H1 (cell line): ENCODE measurements around the gene RHOV. TPM values are rescaled to one million over a fixed set of nuclear protein-coding genes. Genes with fewer than 3 reads are reported as not detected.
A peak's percentile ranks its signal among the peaks of the same experiment; 100 is the strongest.

Source experiments
- CTCF ChIA-PET: fragments of 300-600 bp; sonication (Branson Sonifier 250); formaldehyde crosslinking; loops from one replicate; lab custom pipeline; 2021; ENCODE audit not compliant: partially characterized antibody; lab: Charles Lee
- POLR2A ChIA-PET: fragments of 300-600 bp; sonication (Branson Sonifier 250); formaldehyde crosslinking; loops from one replicate; lab custom pipeline; 2021; ENCODE audit warnings: inconsistent platforms; ENCODE audit not compliant: partially characterized antibody; lab: Charles Lee
- DNase-seq, 2 experiments: peaks; one replicate each; pipeline versions ENCODE4 v3.0.0 to v3.0.0-alpha.2; 2010 to 2022; ENCODE audit warnings: low spot score in 2 of 2, low read depth in 1 of 2, mixed read lengths in 1 of 2
- FAIRE-seq: peaks from 2 replicates; lab custom pipeline; 2011; peaks lifted over from hg19 to GRCh38; lab: Jason Lieb, UNC
- H2AFZ ChIP-seq: 2 replicates; pipeline ENCODE4 v1.8.1; 2012; ENCODE audit warnings: low read length, inconsistent platforms
- H2AK5ac ChIP-seq: 2 replicates; pipeline ENCODE4 v1.6.1; 2013; ENCODE audit warnings: low read depth, low read length
- H2BK120ac ChIP-seq: replicated peaks from 2 replicates; pipeline ENCODE3; 2013; ENCODE audit warnings: low read depth, low read length, inconsistent platforms
- H2BK12ac ChIP-seq: 2 replicates; pipeline ENCODE4 v1.6.1; 2013; ENCODE audit warnings: low read depth, low read length
- H2BK15ac ChIP-seq: 2 replicates; pipeline ENCODE4 v1.6.1; 2013; ENCODE audit warnings: low read length
- H2BK20ac ChIP-seq: 2 replicates; pipeline ENCODE4 v1.6.1; 2013; ENCODE audit warnings: low read length
- H2BK5ac ChIP-seq: 2 replicates; pipeline ENCODE4 v1.6.1; 2013; ENCODE audit warnings: low read depth, low read length
- H3K14ac ChIP-seq: 2 replicates; pipeline ENCODE4 v1.6.1; 2013; ENCODE audit warnings: inconsistent platforms; ENCODE audit not compliant: insufficient read length
- H3K18ac ChIP-seq: 2 replicates; pipeline ENCODE4 v1.6.1; 2013; ENCODE audit warnings: low read length; ENCODE audit errors: extremely low read depth
- H3K23ac ChIP-seq: 2 replicates; pipeline ENCODE4 v1.6.1; 2013; ENCODE audit warnings: inconsistent platforms; ENCODE audit not compliant: insufficient read length
- H3K23me2 ChIP-seq: 2 replicates; pipeline ENCODE4 v1.6.1; 2013; ENCODE audit warnings: low read depth, low read length
- H3K27ac ChIP-seq: 2 replicates; pipeline ENCODE4 v1.6.1; 2011; ENCODE audit warnings: low read depth, low read length, inconsistent platforms
- H3K27me3 ChIP-seq, 4 experiments: replicated peaks in 1 of 4; 1 replicate in 1 of 4; 2 replicates in 3 of 4; pipeline versions ENCODE4 v1.6.1 to v1.8.1; 2011 to 2013; ENCODE audit warnings: low read length in 3 of 4, mild to moderate bottlenecking in 3 of 4, inconsistent platforms in 2 of 4, mixed read lengths in 2 of 4, moderate library complexity in 1 of 4; ENCODE audit not compliant: control insufficient read depth in 3 of 4, insufficient read depth in 3 of 4; ENCODE audit errors: extremely low read depth in 1 of 4
- H3K36me3 ChIP-seq, 4 experiments: 2 replicates each; pipeline versions ENCODE4 v1.6.1 to v1.8.1; 2011 to 2013; ENCODE audit warnings: mild to moderate bottlenecking in 4 of 4, low read length in 3 of 4, moderate library complexity in 2 of 4, control low read depth in 1 of 4, inconsistent platforms in 1 of 4; ENCODE audit not compliant: insufficient read depth in 4 of 4, control insufficient read depth in 2 of 4
- H3K4ac ChIP-seq: replicated peaks from 2 replicates; pipeline ENCODE3; 2013; ENCODE audit warnings: low read length, low read depth, mixed read lengths, inconsistent platforms; ENCODE audit not compliant: insufficient read length
- H3K4me1 ChIP-seq, 4 experiments: replicated peaks in 1 of 4; 1 replicate in 1 of 4; 2 replicates in 3 of 4; pipeline versions ENCODE4 v1.6.1 to v1.8.1; 2011 to 2013; ENCODE audit warnings: low read length in 3 of 4, inconsistent platforms in 2 of 4, mixed read lengths in 1 of 4; ENCODE audit not compliant: insufficient read depth in 4 of 4, control insufficient read depth in 3 of 4
- H3K4me2 ChIP-seq, 2 experiments: 2 replicates each; pipeline versions ENCODE4 v1.6.1 to v1.8.1; 2011 to 2013; ENCODE audit warnings: low read depth in 2 of 2, low read length in 2 of 2, control low read depth in 1 of 2, inconsistent platforms in 1 of 2, mild to moderate bottlenecking in 1 of 2; ENCODE audit not compliant: insufficient read depth in 1 of 2
- H3K4me3 ChIP-seq, 4 experiments: fragments of 200-600, 300-600 bp in 1 of 4; sonication (generic), shearing (Covaris generic), sonication (Bioruptor Twin) in 1 of 4; 2 replicates each; pipeline versions ENCODE4 v1.5.1 to v1.8.1; 2011 to 2016; ENCODE audit warnings: low read length in 4 of 4, low read depth in 3 of 4, control low read depth in 2 of 4, inconsistent platforms in 2 of 4, mild to moderate bottlenecking in 2 of 4, mixed read lengths in 1 of 4, moderate library complexity in 1 of 4; ENCODE audit not compliant: insufficient read depth in 2 of 4; ENCODE audit errors: extremely low read depth in 1 of 4
- H3K56ac ChIP-seq: replicated peaks from 2 replicates; pipeline ENCODE3; 2013; ENCODE audit warnings: low read depth, mild to moderate bottlenecking, mixed read lengths, low read length, inconsistent platforms; ENCODE audit not compliant: insufficient read length
- H3K79me1 ChIP-seq: 2 replicates; pipeline ENCODE4 v1.6.1; 2013; ENCODE audit warnings: low read depth, low read length, control low read depth
- H3K79me2 ChIP-seq, 2 experiments: 2 replicates each; pipeline versions ENCODE4 v1.6.1 to v1.8.1; 2012 to 2013; ENCODE audit warnings: low read length in 2 of 2, mild to moderate bottlenecking in 2 of 2, inconsistent platforms in 1 of 2; ENCODE audit not compliant: insufficient read depth in 2 of 2, control insufficient read depth in 1 of 2
- H3K9ac ChIP-seq, 4 experiments: replicated peaks in 1 of 4; 1 replicate in 1 of 4; 2 replicates in 3 of 4; pipeline versions ENCODE4 v1.6.1 to v1.8.1; 2011 to 2013; ENCODE audit warnings: low read depth in 3 of 4, low read length in 3 of 4, control low read depth in 2 of 4, mild to moderate bottlenecking in 2 of 4, moderate library complexity in 2 of 4, inconsistent platforms in 1 of 4; ENCODE audit errors: extremely low read depth in 1 of 4
- H3K9me3 ChIP-seq, 2 experiments: 2 replicates each; pipeline versions ENCODE4 v1.6.1 to v1.8.1; 2012 to 2013; ENCODE audit warnings: mild to moderate bottlenecking in 2 of 2, moderate library complexity in 2 of 2, control low read depth in 1 of 2, inconsistent platforms in 1 of 2, low read depth in 1 of 2, low read length in 1 of 2, mixed read lengths in 1 of 2; ENCODE audit not compliant: insufficient read depth in 2 of 2
- H4K20me1 ChIP-seq, 2 experiments: replicated peaks in 1 of 2; 2 replicates each; pipeline versions ENCODE3 to v1.8.1; 2011 to 2013; ENCODE audit warnings: inconsistent platforms in 2 of 2, low read length in 2 of 2, mild to moderate bottlenecking in 1 of 2; ENCODE audit not compliant: insufficient read depth in 2 of 2, control insufficient read depth in 1 of 2
- H4K5ac ChIP-seq: 2 replicates; pipeline ENCODE4 v1.6.1; 2013; ENCODE audit warnings: low read length, low read depth, mixed read lengths, inconsistent platforms; ENCODE audit not compliant: insufficient read length
- H4K8ac ChIP-seq: 2 replicates; pipeline ENCODE4 v1.8.0; 2013; ENCODE audit warnings: mild to moderate bottlenecking, moderate library complexity, low read length, inconsistent platforms; ENCODE audit not compliant: insufficient read depth; ENCODE audit errors: extremely low read depth
- H4K91ac ChIP-seq: replicated peaks from 2 replicates; pipeline ENCODE3; 2013; ENCODE audit warnings: low read length, mixed read lengths, inconsistent platforms; ENCODE audit not compliant: insufficient read length
- BACH1 ChIP-seq: IDR thresholded peaks from 2 replicates; pipeline ENCODE4 v1.6.1; 2012; ENCODE audit warnings: low read length, improper control_type of control experiment
- HDAC2 ChIP-seq, 2 experiments: fragments of 300-600 bp in 1 of 2; sonication (generic) in 1 of 2; IDR thresholded peaks; 2 replicates each; pipeline ENCODE4 v1.6.1; 2011 to 2012; ENCODE audit warnings: low read depth in 2 of 2, low read length in 2 of 2, mild to moderate bottlenecking in 2 of 2, moderate library complexity in 2 of 2, borderline replicate concordance in 1 of 2, inconsistent platforms in 1 of 2
- JUN ChIP-seq: IDR thresholded peaks from 2 replicates; pipeline ENCODE4 v1.6.1; 2011; ENCODE audit warnings: low read depth, mild to moderate bottlenecking, improper control_type of control experiment, low read length
- NANOG ChIP-seq: IDR thresholded peaks from 2 replicates; pipeline ENCODE4 v1.6.1; 2011; ENCODE audit warnings: low read length, low read depth, mild to moderate bottlenecking, inconsistent platforms; ENCODE audit not compliant: insufficient read depth, poor library complexity, severe bottlenecking
- RBBP5 ChIP-seq: IDR thresholded peaks from 2 replicates; pipeline ENCODE4 v1.7.1; 2012; ENCODE audit warnings: low read depth, mild to moderate bottlenecking, inconsistent platforms, low read length, moderate library complexity, borderline replicate concordance
- RNF2 ChIP-seq: fragments of 200-900, 300-1000 bp; sonication (generic); IDR thresholded peaks from 2 replicates; pipeline ENCODE4 v1.7.1; 2016; ENCODE audit warnings: borderline replicate concordance, low read depth, mild to moderate bottlenecking, antibody characterized with exemption, low read length; ENCODE audit not compliant: poor library complexity, severe bottlenecking; ENCODE audit errors: missing control alignments
- RXRA ChIP-seq: IDR thresholded peaks from 2 replicates; pipeline ENCODE4 v1.6.1; 2011; ENCODE audit warnings: low read depth, mild to moderate bottlenecking, low read length, moderate library complexity; ENCODE audit not compliant: insufficient read depth
- SIN3A ChIP-seq, 2 experiments: IDR thresholded peaks in 1 of 2; conservative IDR thresholded peaks in 1 of 2; 2 replicates each; pipeline ENCODE4 v1.6.1; 2011 to 2012; ENCODE audit warnings: low read length in 2 of 2, improper control_type of control experiment in 1 of 2, low read depth in 1 of 2, mild to moderate bottlenecking in 1 of 2
- SRF ChIP-seq: IDR thresholded peaks from 2 replicates; pipeline ENCODE4 v1.6.1; 2011; ENCODE audit warnings: mild to moderate bottlenecking, low read depth, low read length, moderate library complexity
- WGBS, 2 experiments: shearing (Covaris generic) in 1 of 2; methylation state at CpG; one replicate each; pipeline versions ENCODE4 v1.1.6 to v1.1.7; 2013 to 2015; ENCODE audit warnings: low lambda C conversion rate in 2 of 2, mixed read lengths in 2 of 2, inconsistent platforms in 1 of 2, low coverage in 1 of 2, missing lambda C conversion rate in 1 of 2; ENCODE audit not compliant: insufficient replicate concordance in 2 of 2, insufficient coverage in 1 of 2, insufficient read length in 1 of 2; ENCODE audit errors: extremely low coverage in 1 of 2, missing lambda C conversion rate in 1 of 2; 5-methylcytosine and 5-hydroxymethylcytosine counted together
- polyA plus RNA-seq, 7 experiments: library from polyadenylated mRNA; depleted of rRNA in 3 of 7; stranded (reverse) in 5 of 7; unstranded in 2 of 7; fragments of >200 nt in 5 of 7; fragments of 200-250 nt in 2 of 7; gene quantifications; 1 replicate in 5 of 7; 2 replicates in 1 of 7; 4 replicates in 1 of 7; pipeline versions ENCODE4 v1.2.1 to v1.2.3, GENCODE V29; 2011 to 2013; ENCODE audit warnings: missing spikeins in 2 of 7, mixed read lengths in 2 of 7
- total RNA-seq: library from RNA; stranded (reverse); fragmentation: NEBNext Ultra II Directional; extraction: Animal tissue kit (Norgen Biotek cat#: 25700); gene quantifications from 2 replicates; pipeline ENCODE4 v1.2.1, GENCODE V29; 2021

RHOV gene
- total and polyA plus RNA-seq, 2 of the 8 experiments (the other 6 are each of a cell fraction or from before 2014, with no cell fraction given), result 1.5 to 2.7 TPM

DNA sequence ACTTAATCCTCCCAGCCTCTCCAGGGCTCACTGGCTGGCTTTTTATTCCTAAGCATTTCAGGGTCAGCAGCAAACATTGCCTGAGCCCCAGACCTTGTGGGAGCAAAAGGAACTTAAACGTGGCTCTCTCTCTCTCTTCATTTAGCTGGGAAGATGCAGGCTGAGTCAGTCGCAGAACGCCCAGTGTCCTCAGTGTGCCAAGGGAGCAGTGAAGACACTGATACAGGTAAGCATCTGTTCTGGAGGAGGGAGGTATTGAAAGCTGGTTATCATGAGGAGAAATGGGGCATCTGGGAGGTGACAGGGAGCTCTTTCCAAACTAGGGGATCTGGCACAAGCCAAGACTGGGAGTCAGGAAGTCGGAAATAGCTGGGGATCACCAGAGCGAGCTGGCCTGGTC is 4.3 kb downstream of the RHOV start:
- no peaks in the 10 kb centered on the region for H3K79me1 ChIP-seq
- DNase-seq (no peak), FAIRE-seq (no peak)
- H3K4me1 ChIP-seq, result peaks cover 0 to 18% (median 12%) of the 10 kb centered on the region in 4 experiments; a peak in 6 of 7 replicates
- H3K18ac ChIP-seq, result no peak overlapping the region
- WGBS, 2 experiments, result 88% methylated on average over 5 of the region's 5 CpGs; no CpG with 5 or more reads in 1 of the 2 experiments
- no peak overlapping the region for H3K27ac ChIP-seq
- no peak overlapping the region for H3K56ac ChIP-seq
- CTCF ChIA-PET, result interaction anchor here (0.8 to 7.8 kb wide), 5 partner anchors 15 to 105 kb away, joined by 3 to 51 read pairs (median 3); partner anchors contain the start of gene VPS18
- H2AFZ ChIP-seq, result no peak overlapping the region
- H3K14ac ChIP-seq, result no peak overlapping the region
- POLR2A ChIA-PET, result interaction anchor here (0.7 to 3.4 kb wide), 6 partner anchors 12 to 83 kb away, joined by 3 to 10 read pairs (median 3); partner anchors contain the start of gene VPS18
- no peaks in the 10 kb centered on the region for H4K20me1 ChIP-seq
- no peak overlapping the region for H2BK20ac ChIP-seq
- H2BK12ac ChIP-seq, result no peak overlapping the region
- no peaks in the 10 kb centered on the region for H3K23me2 ChIP-seq
- no peak overlapping the region for H3K4me2 ChIP-seq
- H4K91ac ChIP-seq, result no peak overlapping the region
- H3K36me3 ChIP-seq, result no peaks in the 10 kb centered on the region
- no peaks in the 10 kb centered on the region for H3K79me2 ChIP-seq
- no peak overlapping the region for H2BK15ac ChIP-seq
- TF ChIP-seq RNF2 (no peak), BACH1 (no peak), RBBP5 (no peak), HDAC2 (IDR thresholded peaks at IDR 0.05; ENCODE audit: borderline replicate concordance in 1 of 2, low read depth in 2 of 2, low read length in 2 of 2) (no peak), JUN (no peak), SRF (no peak), SIN3A (conservative IDR thresholded peaks at IDR 0.05 in 1 of 2, IDR thresholded peaks at IDR 0.05 in 1 of 2; ENCODE audit: low read depth in 1 of 2, low read length in 2 of 2) (no peak), RXRA (no peak), NANOG (no peak)
- TF ChIP-seq, all 59 proteins: peak for 0
- Histone ChIP-seq H3K27me3 (0 out of 7 replicates have a peak, but pooled peaks cover 0 to 1% (median 0%) of the 10 kb centered on the region in 4 experiments), H3K9ac (no peak overlapping the region), H3K4ac (no peak overlapping the region), H3K9me3 (no peaks in the 10 kb centered on the region), H3K23ac (no peak overlapping the region), H2BK120ac (no peak overlapping the region), H4K5ac (no peak overlapping the region), H3K4me3 (no peak overlapping the region), H2BK5ac (no peak overlapping the region), H4K8ac (no peak overlapping the region), H2AK5ac (peak overlapping the region; percentile 56; the same call in 1 of the 2 replicates)
